22Rv1 (cell line): Measurements from ENCODE around the gene MUC7.

Source experiments
- H3K27ac ChIP-seq: fragments of 450-650 bp; 2 replicates; pipeline ENCODE4 v1.5.1; 2017
- ZFX ChIP-seq: fragments of 450-650 bp; IDR thresholded peaks from 2 replicates; pipeline ENCODE4 v1.6.1; 2017; ENCODE audit warnings: antibody characterized with exemption, borderline replicate concordance
- TF ChIP-seq, protein P1 (sequence below): fragments of 450-650 bp; IDR thresholded peaks from 2 replicates; pipeline ENCODE4 v1.5.1; 2017; ENCODE audit warnings: mild to moderate bottlenecking

Gene MUC7

DNA sequence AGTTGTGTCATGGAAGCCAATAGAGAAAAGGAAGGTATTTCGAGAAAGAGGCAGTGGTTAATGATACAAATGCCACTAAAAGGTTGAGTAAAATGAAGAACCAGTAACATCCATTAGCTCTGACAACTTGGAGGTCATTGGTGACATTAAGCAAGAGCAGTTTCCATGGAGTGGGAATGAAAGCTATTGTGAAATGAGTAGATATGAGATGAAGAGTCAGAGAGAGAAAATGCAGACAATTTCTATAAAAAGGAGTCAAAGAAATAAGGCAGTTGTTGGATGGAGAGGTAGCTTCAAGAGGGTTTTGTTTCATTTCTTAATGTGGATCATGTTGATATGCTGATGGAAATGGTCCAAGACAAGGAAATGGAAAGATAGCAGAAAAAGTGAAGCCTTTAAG, 36.8 kb downstream of the MUC7 start:
- no peak overlapping the region for H3K27ac ChIP-seq
- no peak for TF ChIP-seq ZFX
- TF ChIP-seq, protein P1, sequence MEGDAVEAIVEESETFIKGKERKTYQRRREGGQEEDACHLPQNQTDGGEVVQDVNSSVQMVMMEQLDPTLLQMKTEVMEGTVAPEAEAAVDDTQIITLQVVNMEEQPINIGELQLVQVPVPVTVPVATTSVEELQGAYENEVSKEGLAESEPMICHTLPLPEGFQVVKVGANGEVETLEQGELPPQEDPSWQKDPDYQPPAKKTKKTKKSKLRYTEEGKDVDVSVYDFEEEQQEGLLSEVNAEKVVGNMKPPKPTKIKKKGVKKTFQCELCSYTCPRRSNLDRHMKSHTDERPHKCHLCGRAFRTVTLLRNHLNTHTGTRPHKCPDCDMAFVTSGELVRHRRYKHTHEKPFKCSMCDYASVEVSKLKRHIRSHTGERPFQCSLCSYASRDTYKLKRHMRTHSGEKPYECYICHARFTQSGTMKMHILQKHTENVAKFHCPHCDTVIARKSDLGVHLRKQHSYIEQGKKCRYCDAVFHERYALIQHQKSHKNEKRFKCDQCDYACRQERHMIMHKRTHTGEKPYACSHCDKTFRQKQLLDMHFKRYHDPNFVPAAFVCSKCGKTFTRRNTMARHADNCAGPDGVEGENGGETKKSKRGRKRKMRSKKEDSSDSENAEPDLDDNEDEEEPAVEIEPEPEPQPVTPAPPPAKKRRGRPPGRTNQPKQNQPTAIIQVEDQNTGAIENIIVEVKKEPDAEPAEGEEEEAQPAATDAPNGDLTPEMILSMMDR, result no peak

DNA sequence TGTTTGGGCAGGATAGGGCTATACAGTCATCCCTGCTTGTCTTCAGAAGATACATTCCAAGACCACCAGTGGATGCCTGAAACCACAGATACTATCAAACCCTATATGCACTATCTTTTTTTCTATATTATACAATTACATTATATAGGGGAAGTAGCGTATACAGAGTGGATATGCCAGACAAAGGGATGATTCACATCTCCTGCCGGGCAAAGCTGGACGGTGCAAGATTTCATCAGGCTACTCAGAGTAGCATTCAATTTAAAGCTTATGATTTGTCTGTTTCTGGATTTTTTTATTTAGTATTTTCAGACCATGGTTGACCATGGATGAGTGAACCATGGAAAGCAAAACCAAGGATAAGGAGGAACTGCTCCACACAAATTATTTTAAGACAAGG, 39.4 kb downstream of the MUC7 start:
- TF ChIP-seq, protein P1, result no peak
- TF ChIP-seq ZFX, result no peak
- H3K27ac ChIP-seq, result no peak overlapping the region

DNA sequence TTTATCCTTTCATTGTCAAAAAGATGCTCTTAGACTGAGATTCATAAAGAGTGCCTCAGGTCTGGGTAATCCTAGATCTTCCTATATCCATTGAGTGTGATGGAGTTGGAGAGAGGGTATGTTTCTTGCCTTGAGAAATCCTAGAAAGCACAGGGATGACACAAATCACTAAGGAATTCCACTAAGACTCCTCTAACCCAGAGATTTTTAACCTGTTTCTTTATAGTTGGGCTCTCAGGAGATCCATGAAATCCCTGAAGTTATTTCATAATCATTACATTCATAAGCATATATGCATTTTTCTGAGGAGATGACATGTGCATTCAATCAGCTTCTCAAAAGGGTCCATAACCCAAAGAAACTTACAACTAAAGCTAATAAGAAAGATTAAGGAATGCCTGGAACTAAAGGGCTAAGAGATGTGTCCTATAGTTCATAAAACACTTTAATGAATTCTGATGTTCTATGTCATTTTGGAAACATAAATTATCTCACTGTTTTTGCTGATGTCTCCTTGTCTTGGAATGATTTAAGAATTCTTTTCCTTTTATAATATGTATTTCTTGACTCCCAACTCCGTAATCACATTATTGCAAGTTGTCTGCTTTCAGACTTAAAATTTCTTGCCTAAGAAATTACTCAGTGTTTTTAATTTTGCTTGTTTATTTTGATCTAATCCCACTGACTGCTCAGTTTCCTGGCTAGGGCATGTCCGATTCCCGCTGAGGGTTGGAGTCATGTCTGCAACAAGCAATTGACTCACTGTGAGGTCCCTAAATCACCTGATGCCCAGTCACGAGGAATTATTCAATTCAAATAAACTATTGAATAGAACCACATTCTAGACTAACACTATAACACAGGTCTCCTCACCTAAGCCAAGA, 43.6 kb downstream of the MUC7 start:
- TF ChIP-seq ZFX, result no peak
- TF ChIP-seq, protein P1, result no peak
- no peak overlapping the region for H3K27ac ChIP-seq

DNA sequence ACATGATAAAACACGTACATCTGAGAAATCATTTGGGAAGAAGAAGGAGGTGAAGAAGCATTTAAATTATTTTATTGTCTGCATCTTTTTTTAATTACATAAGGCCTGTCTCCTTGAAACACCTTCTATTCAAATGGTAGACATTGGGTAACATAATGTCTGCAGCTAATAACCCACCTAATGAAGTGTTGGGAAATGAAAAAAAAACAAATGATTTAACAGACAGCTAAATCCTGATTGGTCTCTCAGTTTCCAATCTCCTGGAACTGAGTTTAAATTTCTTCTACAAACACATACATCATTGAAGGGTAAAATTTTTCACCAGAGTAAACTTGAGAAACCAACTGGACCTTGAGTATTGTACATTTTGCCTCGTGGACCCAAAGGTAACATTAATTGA, 46.3 kb downstream of the MUC7 start, which contains the start of gene AMTN:
AMTN (plus strand) TSS at position 301 of the 400 bp plus-strand sequence. CDS start 209 bp downstream, outside the sequence.
- TF ChIP-seq, protein P1, result no peak
- no peak for TF ChIP-seq ZFX
- H3K27ac ChIP-seq, result no peak within 1 kb of the TSS

DNA sequence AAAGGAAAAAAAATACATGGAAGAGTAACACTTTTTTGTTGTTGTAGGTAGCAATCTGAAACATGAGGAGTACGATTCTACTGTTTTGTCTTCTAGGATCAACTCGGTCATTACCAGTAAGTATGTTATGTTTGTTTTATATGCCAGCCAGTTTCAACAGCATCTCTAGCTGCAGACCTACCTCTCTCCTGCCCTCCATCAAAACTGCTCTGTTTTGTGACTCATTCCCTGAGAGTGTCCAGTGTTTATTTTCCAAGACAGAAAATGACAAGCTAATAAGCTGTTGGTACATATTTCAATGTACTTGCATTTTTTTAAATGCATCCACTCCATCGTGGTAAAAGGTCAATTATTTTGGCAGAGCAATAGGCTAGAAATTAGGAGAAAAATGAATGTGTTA, 46.7 kb downstream of the MUC7 start:
- TF ChIP-seq, protein P1, result no peak
- TF ChIP-seq ZFX, result no peak
- H3K27ac ChIP-seq, result no peak overlapping the region

DNA sequence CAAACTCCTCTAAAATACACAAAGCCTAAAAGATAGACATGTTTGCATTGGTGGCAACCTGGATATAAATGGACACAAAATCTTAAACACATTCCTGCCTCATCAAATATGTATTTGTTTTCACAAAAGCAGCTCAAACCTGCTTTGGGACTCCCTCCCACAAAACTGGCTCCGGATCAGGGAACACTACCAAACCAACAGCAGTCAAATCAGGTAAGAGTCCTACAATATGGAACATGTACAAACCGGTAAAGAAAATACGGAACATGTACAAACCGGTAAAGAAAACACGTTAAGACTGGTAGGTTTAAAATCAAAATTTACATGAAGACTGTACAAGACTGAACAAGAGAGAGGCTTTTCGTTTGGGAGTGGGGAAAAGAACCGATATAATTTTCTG, 50.6 kb downstream of the MUC7 start:
- no peak overlapping the region for H3K27ac ChIP-seq
- TF ChIP-seq, protein P1, result no peak
- TF ChIP-seq ZFX, result no peak

DNA sequence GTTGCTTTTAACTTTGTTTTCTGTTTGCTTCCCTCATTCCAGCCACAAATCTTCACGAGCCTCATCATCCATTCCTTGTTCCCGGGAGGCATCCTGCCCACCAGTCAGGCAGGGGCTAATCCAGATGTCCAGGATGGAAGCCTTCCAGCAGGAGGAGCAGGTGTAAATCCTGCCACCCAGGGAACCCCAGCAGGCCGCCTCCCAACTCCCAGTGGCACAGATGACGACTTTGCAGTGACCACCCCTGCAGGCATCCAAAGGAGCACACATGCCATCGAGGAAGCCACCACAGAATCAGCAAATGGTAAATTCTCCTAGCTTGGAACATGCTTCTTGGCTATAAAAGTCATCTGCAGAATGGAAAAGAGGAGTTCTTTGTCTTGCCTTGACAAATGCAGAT, 59.0 kb downstream of the MUC7 start:
- TF ChIP-seq, protein P1, result no peak
- TF ChIP-seq ZFX, result no peak
- no peak overlapping the region for H3K27ac ChIP-seq
